Smooth muscle cell (in vitro differentiated cells): ENCODE results near the gene HELZ. TPM values are rescaled to one million over a fixed set of nuclear protein-coding genes. Genes with fewer than 3 reads are reported as not detected.

Source experiments
- DNase-seq: peaks from one replicate; lab custom pipeline; 2025; ENCODE audit not compliant: unreplicated experiment; lab: John Stamatoyannopoulos, UW
- H2AFZ ChIP-seq: fragments of 200-600 bp; sonication (generic); 2 replicates; pipeline ENCODE4 v1.6.0; 2016; ENCODE audit warnings: antibody characterized with exemption, low read depth, mild to moderate bottlenecking
- H3F3A ChIP-seq: fragments of 200-600 bp; sonication (generic); 2 replicates; pipeline ENCODE4 v1.6.0; 2017; ENCODE audit warnings: antibody characterized with exemption, low read depth
- H3K27ac ChIP-seq: fragments of 200-600 bp; sonication (generic); 2 replicates; pipeline ENCODE4 v1.5.1; 2016; ENCODE audit warnings: low read depth, mild to moderate bottlenecking
- H3K27me3 ChIP-seq: fragments of 200-600 bp; sonication (generic); 2 replicates; pipeline ENCODE4 v1.6.1; 2016; ENCODE audit warnings: low read depth, mild to moderate bottlenecking
- H3K36me3 ChIP-seq: fragments of 200-600 bp; sonication (generic); 2 replicates; pipeline ENCODE4 v1.5.1; 2016; ENCODE audit warnings: low read depth
- H3K4me1 ChIP-seq: fragments of 200-600 bp; sonication (generic); 2 replicates; pipeline ENCODE4 v1.5.1; 2016; ENCODE audit warnings: low read depth
- H3K4me2 ChIP-seq: fragments of 200-600 bp; sonication (generic); 2 replicates; pipeline ENCODE4 v1.6.0; 2016; ENCODE audit warnings: mild to moderate bottlenecking
- H3K4me3 ChIP-seq: fragments of 200-600 bp; sonication (generic); 2 replicates; pipeline ENCODE4 v1.5.1; 2016; ENCODE audit warnings: mild to moderate bottlenecking
- H3K79me2 ChIP-seq: fragments of 200-600 bp; sonication (generic); 2 replicates; pipeline ENCODE4 v1.6.0; 2016; ENCODE audit warnings: low read depth, mild to moderate bottlenecking
- H3K9ac ChIP-seq: fragments of 200-600 bp; sonication (generic); 2 replicates; pipeline ENCODE4 v1.6.0; 2016; ENCODE audit warnings: low read depth
- H3K9me3 ChIP-seq: fragments of 200-600 bp; sonication (generic); replicated peaks from 2 replicates; pipeline ENCODE4 v1.5.1; 2016; ENCODE audit warnings: low read depth
- H4K20me1 ChIP-seq: fragments of 200-600 bp; sonication (generic); 2 replicates; pipeline ENCODE4 v1.6.0; 2016; ENCODE audit warnings: low read depth
- CTCF ChIP-seq: fragments of 200-600 bp; sonication (generic); IDR thresholded peaks from 2 replicates; pipeline ENCODE4 v1.5.1; 2017; ENCODE audit warnings: borderline replicate concordance, mild to moderate bottlenecking, antibody characterized with exemption; ENCODE audit not compliant: insufficient read depth, poor library complexity, severe bottlenecking
- WGBS: methylation state at CpG from one replicate; pipeline ENCODE4 v1.1.7; 2016; ENCODE audit warnings: low lambda C conversion rate; 5-methylcytosine and 5-hydroxymethylcytosine counted together
- polyA plus RNA-seq: library from polyadenylated mRNA; unstranded; fragments of >200 nt; fragmentation: Nextera tagmentation; extraction: Ambion mirVana; gene quantifications from 2 replicates; pipeline ENCODE4 v1.2.1, GENCODE V29; 2016
- total RNA-seq: library from RNA; depleted of rRNA; stranded (reverse); fragments of >200 nt; gene quantifications from 2 replicates; pipeline ENCODE4 v1.2.3, GENCODE V29; 2014

Gene HELZ
- total and polyA plus RNA-seq, 2 experiments from 2014 or later: 18.8 to 34.4 TPM

DNA sequence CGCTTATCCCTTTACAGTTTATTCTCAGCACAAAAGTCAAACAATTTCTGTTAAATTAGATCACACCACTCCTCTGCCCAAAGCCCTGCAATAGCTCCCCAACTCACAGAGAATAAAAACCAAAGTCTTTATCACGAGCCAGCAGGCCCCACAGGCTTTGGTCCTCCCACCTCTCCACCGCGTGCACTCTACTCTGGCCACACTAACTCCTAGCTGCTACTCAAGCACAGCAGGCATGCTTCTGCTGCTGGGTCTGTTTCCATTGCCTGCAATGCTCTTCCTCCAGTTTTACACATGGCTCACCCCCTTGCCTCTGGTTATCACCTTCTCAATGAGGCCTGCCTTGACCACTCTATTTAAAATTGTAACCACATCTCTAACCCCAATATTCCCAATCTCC lies 27.6 kb downstream of the HELZ start:
- H4K20me1 ChIP-seq: peaks cover 74% of the 10 kb centered on the region
- peaks cover 35% of the 10 kb centered on the region for H3K79me2 ChIP-seq

DNA sequence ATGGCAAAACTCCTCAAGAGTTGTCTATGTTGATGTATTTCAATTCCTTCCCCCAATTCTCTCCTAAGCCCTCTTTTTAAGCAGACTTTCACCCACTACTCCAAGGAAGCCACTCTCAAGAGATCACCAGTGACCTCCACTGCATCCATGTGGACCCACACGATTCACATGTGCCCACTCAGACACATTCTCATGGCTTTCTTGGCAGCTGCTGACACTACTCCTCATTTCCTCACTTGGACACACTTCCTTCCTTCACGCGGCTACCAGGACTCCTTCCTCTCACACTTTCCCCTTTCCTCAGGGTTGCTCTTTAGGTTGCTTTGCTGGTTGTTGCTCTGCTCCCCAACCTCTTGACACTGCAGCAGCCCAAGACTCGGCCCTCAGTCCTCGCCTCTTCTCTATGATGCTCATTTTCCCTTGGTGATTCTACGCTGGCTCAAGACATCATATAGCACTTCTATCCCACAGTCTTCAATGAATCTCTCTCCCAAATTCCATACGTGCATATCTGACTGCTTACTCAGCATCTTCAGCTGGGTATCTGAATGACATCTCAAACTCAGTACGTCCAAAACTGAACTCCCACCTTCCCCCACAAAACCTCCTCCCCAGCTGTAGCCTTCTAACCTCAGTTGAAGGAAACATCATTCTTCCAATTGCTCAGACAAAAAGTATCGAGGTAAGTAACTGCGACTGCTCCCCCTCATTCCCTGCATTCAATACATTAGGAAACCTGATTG lies 28.2 kb downstream of the HELZ start:
- Histone ChIP-seq H3K27me3 (no peaks in the 10 kb centered on the region), H3K27ac (no peak overlapping the region), H3K79me2 (peaks cover 30% of the 10 kb centered on the region), H3K4me2 (no peak overlapping the region), H2AFZ (no peak overlapping the region), H3F3A (no peaks in the 10 kb centered on the region), H4K20me1 (peaks cover 73% of the 10 kb centered on the region), H3K4me3 (no peak overlapping the region), H3K9ac (no peak overlapping the region), H3K36me3 (no peaks in the 10 kb centered on the region), H3K4me1 (peaks cover 11% of the 10 kb centered on the region), H3K9me3 (no peaks in the 10 kb centered on the region)
- 91% methylated on average over 10 of the region's 10 CpGs for WGBS
- DNase-seq: no peak
- TF ChIP-seq CTCF: no peak

More for the DNA sequence above, 27.6 kb downstream of the HELZ start:
- H3K27ac ChIP-seq: no peak overlapping the region
- no peak overlapping the region for H3K4me3 ChIP-seq
- H3F3A ChIP-seq: no peaks in the 10 kb centered on the region
- no peaks in the 10 kb centered on the region for H3K36me3 ChIP-seq
- H2AFZ ChIP-seq: no peak overlapping the region
- H3K4me2 ChIP-seq: no peak overlapping the region
- no peak for DNase-seq
- H3K9ac ChIP-seq: no peak overlapping the region
- WGBS: 90% methylated on average over 4 of the region's 4 CpGs
- no peak for TF ChIP-seq CTCF
- no peaks in the 10 kb centered on the region for H3K27me3 ChIP-seq
- no peaks in the 10 kb centered on the region for H3K9me3 ChIP-seq
- peaks cover 11% of the 10 kb centered on the region for H3K4me1 ChIP-seq

- Histone ChIP-seq H3F3A (no peaks in the 10 kb centered on the region), H3K4me2 (no peak overlapping the region), H3K27me3 (no peaks in the 10 kb centered on the region), H2AFZ (no peak overlapping the region), H3K9me3 (no peaks in the 10 kb centered on the region), H3K9ac (no peak overlapping the region), H3K27ac (no peak overlapping the region), H3K36me3 (no peaks in the 10 kb centered on the region), H3K79me2 (peaks cover 37% of the 10 kb centered on the region), H3K4me3 (no peak overlapping the region), H4K20me1 (peaks cover 73% of the 10 kb centered on the region), H3K4me1 (peaks cover 7% of the 10 kb centered on the region)
- no peak for DNase-seq
- no peak for TF ChIP-seq CTCF
- WGBS: 94% methylated on average over 7 of the region's 7 CpGs
Observed at GRCh38 chr17:67215991-67216421, 29.0 kb downstream of the HELZ start.
